T47D (cell line): ENCODE data around the gene SPATA17.

Source experiments
- DNase-seq, 2 experiments: peaks; one replicate each; pipeline versions ENCODE4 v3.0.0 to v3.0.0-alpha.2; 2011 to 2012; ENCODE audit warnings: low read depth in 1 of 2, low spot score in 1 of 2
- JUND ChIP-seq: IDR thresholded peaks from 2 replicates; pipeline ENCODE4 v1.6.1; 2012; ENCODE audit warnings: low read depth
- in situ Hi-C: cut with HindIII; loops from 2 replicates; pipeline ENCODE4 v1.10.0; 2016; ENCODE audit warnings: low sequenced_read_pairs, low pct_unique_long_range_greater_than_20kb

The SPATA17 gene

GRCh38 chr1:217881607-217882332 lies 250.6 kb downstream of the SPATA17 start:
- TF ChIP-seq JUND = no peak
- in situ Hi-C loops = no loop called here
- peak in 1 of 2 experiments; percentile 59 for DNase-seq

GRCh38 chr1:217885181-217885580 lies 254.0 kb downstream of the SPATA17 start:
- in situ Hi-C loops = no loop called here
- TF ChIP-seq JUND = no peak

GRCh38 chr1:217888328-217888727 lies 257.2 kb downstream of the SPATA17 start:
- in situ Hi-C loops = no loop called here
- no peak for TF ChIP-seq JUND

More at GRCh38 chr1:217885181-217885580, 254.0 kb downstream of the SPATA17 start:
- DNase-seq = no peak

GRCh38 chr1:217889401-217889800 lies 258.3 kb downstream of the SPATA17 start:
- in situ Hi-C loops = no loop called here
- TF ChIP-seq JUND = no peak
- DNase-seq = peak in 1 of 2 experiments; percentile 62

More at GRCh38 chr1:217888328-217888727, 257.2 kb downstream of the SPATA17 start:
- DNase-seq = no peak

- in situ Hi-C loops = no loop called here
- no peak for TF ChIP-seq JUND
- DNase-seq = no peak
Observed at GRCh38 chr1:217891966-217892365, 260.8 kb downstream of the SPATA17 start.

GRCh38 chr1:217892750-217893149 lies 261.6 kb downstream of the SPATA17 start:
- DNase-seq = no peak
- no peak for TF ChIP-seq JUND
- in situ Hi-C loops = no loop called here

- in situ Hi-C loops = no loop called here
Observed at GRCh38 chr1:217895841-217896240, 264.7 kb downstream of the SPATA17 start.

GRCh38 chr1:217896490-217896889 lies 265.3 kb downstream of the SPATA17 start:
- in situ Hi-C loops = no loop called here
- DNase-seq = no peak

More at GRCh38 chr1:217895841-217896240, 264.7 kb downstream of the SPATA17 start:
- no peak for TF ChIP-seq JUND
- no peak for DNase-seq

GRCh38 chr1:217897100-217897499 lies 266.0 kb downstream of the SPATA17 start:
- DNase-seq = no peak
- in situ Hi-C loops = no loop called here
- TF ChIP-seq JUND = no peak

More at GRCh38 chr1:217896490-217896889, 265.3 kb downstream of the SPATA17 start:
- TF ChIP-seq JUND = no peak

- in situ Hi-C loops = no loop called here
- no peak for DNase-seq
- no peak for TF ChIP-seq JUND
Observed at GRCh38 chr1:217899614-217900013, 268.5 kb downstream of the SPATA17 start.

GRCh38 chr1:217907504-217907903 lies 276.4 kb downstream of the SPATA17 start:
- no peak for TF ChIP-seq JUND
- in situ Hi-C loops = no loop called here
- no peak for DNase-seq

GRCh38 chr1:217910203-217910602 lies 279.1 kb downstream of the SPATA17 start:
- TF ChIP-seq JUND = no peak
- in situ Hi-C loops = no loop called here
- DNase-seq = no peak

GRCh38 chr1:217910791-217911320 lies 279.7 kb downstream of the SPATA17 start:
- TF ChIP-seq JUND = no peak
- DNase-seq = no peak
- in situ Hi-C loops = no loop called here
